ENCODE results near the gene DENND4A. TPM values are rescaled to one million over a fixed set of nuclear protein-coding genes. Genes with fewer than 3 reads are reported as not detected.
A peak's percentile ranks its signal among the peaks of the same experiment; 100 is the strongest.

DENND4A gene
- total RNA-seq, 1 experiment from 2014 or later, result 6.2 TPM

GRCh38 chr15:65801229-65801805 is 9.2 kb upstream of the DENND4A start:
- Histone ChIP-seq H3K9ac (ENCODE audit: low read length) (no peak overlapping the region), H4K20me1 (ENCODE audit: low read length) (no peaks in the 10 kb centered on the region), H2AFZ (ENCODE audit: low read length) (no peak overlapping the region), H3F3A (ENCODE audit: low read length, unreplicated experiment) (no peaks in the 10 kb centered on the region), H3K79me2 (ENCODE audit: low read length) (no peaks in the 10 kb centered on the region), H3K4me2 (ENCODE audit: low read length) (no peak overlapping the region), H3K36me3 (ENCODE audit: low read depth, low read length) (no peaks in the 10 kb centered on the region), H3K27ac (ENCODE audit: low read length) (no peak overlapping the region), H3K4me1 (ENCODE audit: insufficient read depth, low read length) (peaks cover 8% of the 10 kb centered on the region), H3K9me3 (ENCODE audit: low read length) (no peaks in the 10 kb centered on the region), H3K4me3 (ENCODE audit: low read length) (no peak overlapping the region), H3K9me2 (replicated peaks; ENCODE audit: low read length) (no peaks in the 10 kb centered on the region), H3K27me3 (ENCODE audit: low read length) (no peaks in the 10 kb centered on the region)
- ChIA-PET POLR2A (ENCODE audit: unreplicated experiment) (no interaction called here), CTCF (no interaction called here)
- TF ChIP-seq EZH2 (IDR thresholded peaks at IDR 0.05; ENCODE audit: low read length, unreplicated experiment), result no peak
- no peak for TF ChIP-seq EZH2phosphoT487 (IDR thresholded peaks at IDR 0.05; ENCODE audit: borderline replicate concordance, low read length)
- TF ChIP-seq CTCF (conservative IDR thresholded peaks at IDR 0.05; ENCODE audit: low read depth, low read length), result no peak
- intact Hi-C loops (cut with micrococcal nuclease), result no loop called here
- ATAC-seq (no peak), DNase-seq (no peak)
- no TSS peak for BruUV-seq (replicated peaks)

- Histone ChIP-seq H3K36me3 (ENCODE audit: low read depth, low read length) (no peaks in the 10 kb centered on the region), H2AFZ (ENCODE audit: low read length) (0 out of 2 replicates have a peak overlapping the region, but pooled peaks have one; percentile 20), H3K27ac (ENCODE audit: low read length) (peak overlapping the region; percentile 14; the same call in 1 of the 2 replicates), H3K4me2 (ENCODE audit: low read length) (peak overlapping the region; percentile 30), H3K9me2 (replicated peaks; ENCODE audit: low read length) (no peaks in the 10 kb centered on the region), H3K79me2 (ENCODE audit: low read length) (no peaks in the 10 kb centered on the region), H3K27me3 (ENCODE audit: low read length) (no peaks in the 10 kb centered on the region), H3K4me1 (ENCODE audit: insufficient read depth, low read length) (peaks cover 17% of the 10 kb centered on the region), H3K9me3 (ENCODE audit: low read length) (no peaks in the 10 kb centered on the region), H4K20me1 (ENCODE audit: low read length) (no peaks in the 10 kb centered on the region), H3F3A (ENCODE audit: low read length, unreplicated experiment) (no peaks in the 10 kb centered on the region), H3K4me3 (ENCODE audit: low read length) (no peak overlapping the region), H3K9ac (ENCODE audit: low read length) (no peak overlapping the region)
- ATAC-seq (peak; percentile 48), DNase-seq (peak; percentile 68)
- no TSS peak for BruUV-seq (replicated peaks)
- intact Hi-C loops (cut with micrococcal nuclease), result no loop called here
- TF ChIP-seq EZH2 (IDR thresholded peaks at IDR 0.05; ENCODE audit: low read length, unreplicated experiment), result no peak
- no peak for TF ChIP-seq EZH2phosphoT487 (IDR thresholded peaks at IDR 0.05; ENCODE audit: borderline replicate concordance, low read length)
- no peak for TF ChIP-seq CTCF (conservative IDR thresholded peaks at IDR 0.05; ENCODE audit: low read depth, low read length)
- POLR2A ChIA-PET (ENCODE audit: unreplicated experiment), result no interaction called here
- CTCF ChIA-PET, result no interaction called here
These were observed 4.6 kb upstream of the DENND4A start for GRCh38 chr15:65796610-65797078.

DNA sequence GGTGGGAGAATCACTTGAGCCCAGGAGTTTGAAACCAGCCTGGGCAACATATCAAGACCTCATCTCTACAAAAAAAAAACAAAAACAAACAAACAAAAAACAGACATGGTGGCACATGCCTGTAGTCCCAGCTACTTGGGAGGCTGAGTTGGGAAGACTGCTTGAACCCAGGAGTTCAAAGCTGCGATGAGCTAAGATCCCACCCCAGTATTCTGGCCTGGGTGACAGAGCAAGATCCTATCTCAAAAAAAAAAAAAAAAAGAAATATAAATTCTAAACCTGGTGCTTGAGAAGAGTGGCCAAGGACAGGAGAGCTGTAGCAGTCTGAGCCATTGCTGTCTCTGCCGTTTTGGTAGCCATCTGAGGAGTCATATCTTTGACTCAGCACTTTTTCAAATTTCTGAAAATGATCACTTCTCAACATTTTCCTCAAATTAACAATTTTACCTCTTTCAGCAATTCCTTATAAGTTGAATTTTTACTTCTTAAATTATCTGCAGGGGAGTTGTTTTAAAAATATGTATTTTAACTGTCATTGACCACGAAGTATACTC is 3.6 kb upstream of the DENND4A start:
- Histone ChIP-seq H2AFZ (ENCODE audit: low read length) (no peak overlapping the region), H3F3A (ENCODE audit: low read length, unreplicated experiment) (no peaks in the 10 kb centered on the region), H3K9me2 (replicated peaks; ENCODE audit: low read length) (no peaks in the 10 kb centered on the region), H3K36me3 (ENCODE audit: low read depth, low read length) (no peaks in the 10 kb centered on the region), H3K9ac (ENCODE audit: low read length) (no peak overlapping the region), H3K4me2 (ENCODE audit: low read length) (no peak overlapping the region), H3K9me3 (ENCODE audit: low read length) (no peaks in the 10 kb centered on the region), H4K20me1 (ENCODE audit: low read length) (no peaks in the 10 kb centered on the region), H3K27ac (ENCODE audit: low read length) (no peak overlapping the region), H3K4me3 (ENCODE audit: low read length) (no peak overlapping the region), H3K79me2 (ENCODE audit: low read length) (peaks cover 8% of the 10 kb centered on the region), H3K27me3 (ENCODE audit: low read length) (no peaks in the 10 kb centered on the region), H3K4me1 (ENCODE audit: insufficient read depth, low read length) (peaks cover 17% of the 10 kb centered on the region)
- intact Hi-C loops (cut with micrococcal nuclease), result no loop called here
- TF ChIP-seq EZH2 (IDR thresholded peaks at IDR 0.05; ENCODE audit: low read length, unreplicated experiment) (no peak), CTCF (conservative IDR thresholded peaks at IDR 0.05; ENCODE audit: low read depth, low read length) (no peak), EZH2phosphoT487 (IDR thresholded peaks at IDR 0.05; ENCODE audit: borderline replicate concordance, low read length) (no peak)
- DNase-seq (no peak), ATAC-seq (no peak)
- POLR2A ChIA-PET (ENCODE audit: unreplicated experiment), result no interaction called here
- CTCF ChIA-PET, result interaction anchor here (0.6 kb wide), 1 partner anchor 123 kb away, joined by 6 read pairs; no protein-coding TSS in a partner anchor
- no TSS peak for BruUV-seq (replicated peaks)
